Left hindlimb (tissue), 1 donor: ENCODE data around the gene TMPRSS6.

Experiments
- DNase-seq: peaks from one replicate; pipeline ENCODE4 v3.0.0-alpha.2; 2018

Gene TMPRSS6

DNA sequence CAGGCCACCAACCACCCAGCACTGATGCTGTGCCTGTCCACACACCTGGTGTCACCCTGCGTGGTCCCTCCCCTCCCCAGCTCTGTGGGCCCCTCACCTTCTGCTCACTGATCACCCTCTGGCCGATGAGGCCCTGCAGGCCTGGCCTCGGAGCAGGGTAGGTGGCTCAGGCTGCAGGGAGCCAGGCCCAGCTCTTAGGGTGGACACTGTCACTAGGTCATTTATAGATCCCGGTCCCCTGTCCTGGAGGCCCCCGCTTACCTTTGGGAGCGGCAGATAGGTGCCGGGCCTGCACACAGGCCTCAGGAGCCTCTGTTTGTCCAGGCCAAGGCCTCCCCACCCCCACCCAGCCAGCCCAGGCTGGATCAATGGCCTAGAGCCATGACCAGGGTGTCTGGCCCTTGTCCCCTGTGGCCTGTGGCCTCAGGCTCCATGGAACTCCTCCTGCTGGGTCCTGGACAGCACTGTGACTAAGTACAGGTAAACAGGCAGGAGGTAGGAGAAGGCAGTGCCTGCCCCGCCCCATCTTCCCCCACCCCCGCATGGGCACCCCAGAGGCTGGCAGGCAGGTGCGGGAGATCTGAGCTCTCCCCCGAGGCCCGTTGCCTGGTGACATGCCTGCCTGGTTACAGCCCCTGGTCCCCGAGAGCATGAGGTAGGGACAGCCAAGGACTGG is at the start of gene TMPRSS6:
Gene TMPRSS6 (minus strand): TSS at position 472 of the 676 bp plus-strand sequence. CDS start 6,296 bp downstream, outside the sequence.
- DNase-seq, result no peak

DNA sequence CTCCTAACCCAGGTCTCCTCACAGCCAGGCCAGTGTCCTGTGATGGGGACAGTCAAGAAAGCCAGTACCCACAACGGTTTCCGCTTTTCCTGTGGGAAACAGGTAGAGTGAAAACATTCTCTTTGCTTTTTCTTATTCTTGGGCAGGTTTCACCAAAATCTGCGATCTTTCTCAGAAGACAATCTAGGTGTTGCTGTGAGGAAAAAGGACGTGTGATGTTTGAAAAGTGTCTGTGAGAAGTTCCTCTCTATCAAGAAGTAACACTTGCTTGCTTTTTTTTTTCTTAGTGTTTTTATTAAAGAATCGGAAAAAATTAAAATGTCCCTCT is 49.4 kb upstream of the TMPRSS6 start:
- DNase-seq, result no peak

DNA sequence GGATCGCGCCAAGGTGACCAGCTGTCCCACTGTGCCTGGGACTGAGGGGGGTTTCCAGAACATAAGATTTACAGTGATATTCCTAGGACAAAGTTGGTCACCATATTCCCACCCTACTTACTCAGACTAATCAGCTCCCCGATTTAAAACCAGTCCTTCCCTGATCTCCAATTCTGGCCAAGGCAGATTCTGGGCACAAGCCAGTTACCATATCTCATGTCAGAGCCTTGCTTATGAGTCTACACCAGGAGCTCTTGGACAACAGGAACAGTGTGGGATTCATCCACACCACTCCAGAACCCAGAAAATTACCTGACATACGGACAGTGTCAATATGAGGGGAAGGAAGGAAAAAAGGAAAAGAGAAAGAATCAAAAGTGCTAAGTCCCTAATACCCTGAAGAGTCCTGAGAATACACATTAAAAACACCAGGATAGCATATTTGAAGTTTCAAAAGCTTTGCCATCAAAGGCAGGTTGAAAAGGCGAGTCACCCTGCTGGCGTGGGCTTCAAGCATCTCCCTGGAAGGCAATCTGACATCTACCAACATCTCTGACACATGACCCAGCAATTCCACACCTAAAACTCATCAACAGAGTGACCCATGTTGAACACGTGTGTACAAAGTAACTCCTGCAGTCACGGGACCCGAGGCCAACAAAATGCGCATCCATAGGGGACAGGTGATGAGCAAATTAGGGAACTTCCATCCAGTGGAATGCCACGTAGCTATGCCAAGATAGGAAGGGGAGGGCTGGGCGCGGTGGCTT is 48.2 kb upstream of the TMPRSS6 start:
- DNase-seq, result no peak

DNA sequence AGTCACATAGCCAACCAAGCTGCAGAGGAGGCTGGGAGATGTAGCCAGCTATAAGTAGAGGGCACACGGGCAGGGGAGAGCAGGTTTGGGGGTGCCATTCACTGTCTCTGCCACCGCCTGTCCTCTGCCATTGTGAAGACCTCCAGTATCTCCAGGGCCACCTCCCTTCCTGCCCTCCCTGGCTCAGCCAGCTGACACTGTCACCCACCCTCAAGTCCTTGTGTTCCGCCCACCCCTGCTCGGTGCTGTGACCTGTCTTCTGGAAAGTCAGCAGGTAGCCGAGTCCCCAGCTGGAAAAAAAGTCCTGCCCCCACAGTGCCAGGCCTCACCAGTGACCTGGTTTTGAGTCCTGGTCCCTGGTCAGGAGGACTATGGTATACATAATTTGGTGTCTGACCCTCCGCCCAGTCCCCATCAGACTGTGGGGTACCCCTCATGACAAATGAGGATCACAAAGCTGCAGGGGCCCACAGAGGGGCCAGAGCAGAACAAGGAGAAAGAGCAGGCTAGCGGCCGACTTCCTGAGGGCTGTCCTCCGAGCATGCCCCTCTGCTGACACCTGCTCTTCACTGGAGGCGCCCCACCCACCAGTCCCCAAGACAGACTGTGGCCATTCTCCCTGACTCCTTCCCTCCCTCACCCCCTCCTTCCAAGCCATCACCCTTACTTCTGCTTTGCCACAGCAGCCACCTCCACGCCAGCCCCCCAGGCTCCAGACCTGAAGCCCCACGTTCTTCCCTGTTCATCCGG is 47.3 kb upstream of the TMPRSS6 start:
- DNase-seq, result no peak

DNA sequence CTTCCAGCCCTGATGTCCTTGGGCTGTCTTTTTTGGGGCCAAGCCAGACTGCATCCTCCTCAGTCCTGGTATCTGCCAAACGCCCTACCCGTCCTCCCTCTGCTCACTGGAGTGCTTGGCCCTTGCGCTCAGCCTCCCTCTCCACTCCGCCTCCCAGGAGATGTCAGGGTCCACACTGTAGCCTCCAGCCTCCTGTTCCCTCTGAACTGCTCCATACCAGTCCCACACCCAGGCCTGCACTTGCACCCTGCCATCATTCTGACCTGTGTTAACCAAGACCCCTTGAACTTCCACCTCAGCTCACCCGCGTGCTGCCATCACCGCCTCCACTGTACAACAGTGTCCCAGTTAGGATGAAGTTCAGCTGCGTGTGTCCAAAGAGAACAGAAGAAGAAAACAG is 46.5 kb upstream of the TMPRSS6 start:
- no peak for DNase-seq

DNA sequence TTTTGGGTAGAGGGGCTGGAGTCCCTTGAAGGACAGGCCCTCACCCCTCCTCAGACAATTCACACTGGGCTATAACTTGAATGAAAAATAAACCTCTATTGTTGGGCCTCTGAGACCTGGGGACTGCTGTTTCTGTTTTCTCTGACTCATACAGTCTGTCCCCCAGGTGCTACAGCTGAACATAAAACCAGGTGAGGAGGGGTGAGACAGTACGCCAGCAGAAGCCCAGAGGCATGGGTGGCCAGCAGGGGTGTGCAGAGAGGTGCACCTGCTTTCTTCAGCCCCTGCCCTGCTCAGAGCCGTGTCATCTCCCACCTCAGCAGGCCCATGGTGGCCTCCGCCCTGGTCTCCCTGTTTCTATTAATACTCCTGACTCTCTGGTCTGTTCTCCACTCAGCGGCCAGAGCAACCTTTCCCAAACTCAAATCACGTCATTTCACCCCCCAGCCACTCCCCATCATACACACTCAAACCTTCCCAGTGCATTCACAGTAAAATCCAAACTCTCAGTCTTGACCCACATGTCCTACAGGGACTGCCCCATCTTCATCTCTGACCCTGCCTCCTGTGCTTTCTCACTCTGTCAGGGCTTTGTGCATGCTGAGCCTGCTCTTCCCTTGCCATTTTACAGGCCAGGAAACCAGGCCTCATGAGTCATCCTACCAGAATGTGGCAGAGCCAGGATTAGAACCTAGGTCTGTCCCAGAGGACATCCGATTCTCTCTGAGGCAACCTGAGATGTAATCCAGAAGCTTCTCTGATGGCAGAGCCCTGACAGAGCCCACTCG is 45.6 kb upstream of the TMPRSS6 start:
- no peak for DNase-seq

DNA sequence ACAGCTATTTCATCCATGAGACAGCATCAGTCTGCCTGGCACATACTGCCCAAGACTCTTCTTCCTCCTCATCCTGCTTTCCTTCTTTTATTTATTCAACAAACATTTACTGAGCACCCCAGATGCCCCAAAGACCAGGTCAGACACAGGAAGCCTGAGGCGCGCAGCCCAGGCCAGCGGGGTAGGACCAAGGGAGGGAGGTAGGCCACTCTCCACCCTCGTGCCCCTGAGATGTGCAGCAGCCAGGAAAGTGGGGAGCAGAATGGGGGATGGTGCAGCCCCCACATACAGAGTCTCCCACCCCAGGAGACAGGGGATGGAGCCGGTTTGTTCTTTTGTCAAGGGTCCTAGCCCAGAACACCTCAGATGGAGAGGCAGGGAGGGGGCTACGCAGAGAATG is 44.4 kb upstream of the TMPRSS6 start:
- no peak for DNase-seq

DNA sequence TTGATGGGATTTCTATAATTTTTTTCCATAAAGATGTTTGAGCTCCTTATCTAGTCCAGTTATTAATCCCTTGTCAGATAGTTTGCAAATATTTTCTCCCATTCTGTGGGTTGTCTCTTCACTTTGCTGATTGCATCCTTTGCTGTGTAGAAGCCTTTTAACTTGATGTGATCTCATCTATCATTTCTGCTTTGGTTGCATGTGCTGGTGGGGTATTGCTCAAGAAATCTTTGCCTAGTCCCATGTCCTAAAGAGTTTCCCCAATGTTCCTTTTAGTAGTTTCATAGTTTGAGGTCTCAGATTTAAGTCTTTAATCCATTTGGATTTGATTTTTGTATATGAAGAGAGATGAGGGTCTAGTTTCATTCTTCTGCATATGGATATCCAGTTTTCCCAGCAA is 41.9 kb upstream of the TMPRSS6 start:
- DNase-seq, result no peak

DNA sequence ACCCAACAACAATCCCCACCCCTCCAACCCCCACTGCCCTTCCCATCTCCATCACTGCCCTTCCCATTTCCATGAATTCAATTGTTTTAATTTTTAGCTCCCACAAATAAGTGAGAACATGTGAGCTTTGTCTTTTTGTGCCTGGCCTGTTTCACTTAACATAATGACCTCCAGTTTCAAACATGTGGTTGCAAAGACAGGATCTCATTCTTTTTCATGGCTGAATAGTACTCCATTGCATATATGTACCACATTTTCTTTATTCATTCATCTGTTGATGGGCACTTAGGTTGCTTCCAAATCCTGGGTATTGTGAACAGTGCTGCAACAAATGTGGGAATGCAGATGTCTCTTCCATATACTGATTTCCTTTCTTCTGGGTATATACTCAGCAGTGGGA is 41.2 kb upstream of the TMPRSS6 start:
- DNase-seq, result no peak

DNA sequence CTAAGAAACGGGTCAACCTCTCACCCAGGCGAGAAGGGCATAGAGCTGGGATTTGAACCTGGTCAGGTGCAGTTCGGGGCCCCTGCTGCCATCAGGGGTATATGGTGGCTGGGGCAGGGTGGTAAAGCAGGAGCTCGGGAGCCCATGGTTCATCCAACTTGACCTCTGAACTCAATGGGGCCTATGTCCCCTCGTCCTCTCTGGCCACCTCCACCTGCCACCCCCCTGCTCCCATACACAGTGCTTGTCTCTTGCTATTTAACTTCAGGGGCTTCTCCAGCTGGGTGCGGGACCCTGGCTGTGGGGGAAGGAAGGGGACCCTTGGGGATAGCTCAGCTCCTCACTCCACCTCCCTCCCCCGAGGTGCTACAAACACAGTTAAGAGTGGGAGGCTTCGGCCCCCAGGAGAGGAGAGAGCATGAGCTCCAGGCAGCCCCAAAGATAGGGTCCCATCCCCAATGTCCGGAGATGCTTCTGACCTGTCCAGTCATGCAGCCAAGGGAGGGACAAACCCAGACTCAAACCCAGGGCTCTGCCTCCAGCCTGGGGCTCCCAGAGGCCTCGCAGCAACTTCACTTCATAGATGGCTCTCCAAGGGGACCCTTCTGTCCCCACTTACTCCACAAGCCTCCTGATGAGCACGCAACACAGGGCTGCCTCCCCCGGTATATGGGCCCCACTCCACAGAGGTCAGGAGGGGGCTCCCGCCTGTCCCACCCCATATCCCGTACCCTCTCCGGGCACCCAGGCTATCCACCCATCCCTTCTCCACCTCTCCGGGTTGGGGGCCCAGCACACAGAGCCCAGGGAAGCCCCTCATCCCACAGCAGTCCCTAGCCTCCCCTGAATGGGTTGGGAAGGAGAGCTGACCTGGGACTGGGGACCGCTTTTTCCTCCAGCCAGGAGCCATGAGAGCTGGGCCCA is 39.5 kb upstream of the TMPRSS6 start:
- no peak for DNase-seq

DNA sequence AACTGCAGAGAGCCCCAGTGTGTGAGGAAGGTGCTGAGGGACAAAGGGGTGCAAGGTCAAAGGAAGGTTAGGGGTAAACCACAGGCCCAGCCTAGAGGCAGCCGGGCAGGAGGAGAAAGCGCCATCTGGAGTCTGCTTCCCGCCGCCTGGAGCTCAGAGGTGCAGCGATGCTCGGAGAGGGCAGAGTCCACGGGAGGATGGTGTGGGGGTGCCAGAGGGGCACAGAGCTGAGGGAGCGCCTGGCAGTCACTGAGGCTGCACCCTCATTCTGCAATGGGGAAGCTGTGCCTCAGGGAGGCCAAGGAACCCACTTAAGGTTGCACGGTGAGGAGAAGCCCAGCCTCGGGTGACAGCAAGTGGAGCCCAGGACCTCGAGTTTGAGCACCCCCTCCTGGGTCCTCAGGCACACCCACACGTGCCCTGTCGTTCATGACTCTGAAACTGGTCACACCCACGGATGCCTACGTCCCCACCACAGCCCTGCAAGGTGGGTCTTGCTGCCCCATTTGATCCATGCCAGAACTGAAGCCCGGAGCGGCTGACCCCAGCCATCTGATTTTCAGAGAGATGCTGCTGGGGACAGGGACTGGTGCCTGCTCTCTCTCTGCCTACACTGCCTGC is 38.6 kb upstream of the TMPRSS6 start:
- DNase-seq, result no peak

DNA sequence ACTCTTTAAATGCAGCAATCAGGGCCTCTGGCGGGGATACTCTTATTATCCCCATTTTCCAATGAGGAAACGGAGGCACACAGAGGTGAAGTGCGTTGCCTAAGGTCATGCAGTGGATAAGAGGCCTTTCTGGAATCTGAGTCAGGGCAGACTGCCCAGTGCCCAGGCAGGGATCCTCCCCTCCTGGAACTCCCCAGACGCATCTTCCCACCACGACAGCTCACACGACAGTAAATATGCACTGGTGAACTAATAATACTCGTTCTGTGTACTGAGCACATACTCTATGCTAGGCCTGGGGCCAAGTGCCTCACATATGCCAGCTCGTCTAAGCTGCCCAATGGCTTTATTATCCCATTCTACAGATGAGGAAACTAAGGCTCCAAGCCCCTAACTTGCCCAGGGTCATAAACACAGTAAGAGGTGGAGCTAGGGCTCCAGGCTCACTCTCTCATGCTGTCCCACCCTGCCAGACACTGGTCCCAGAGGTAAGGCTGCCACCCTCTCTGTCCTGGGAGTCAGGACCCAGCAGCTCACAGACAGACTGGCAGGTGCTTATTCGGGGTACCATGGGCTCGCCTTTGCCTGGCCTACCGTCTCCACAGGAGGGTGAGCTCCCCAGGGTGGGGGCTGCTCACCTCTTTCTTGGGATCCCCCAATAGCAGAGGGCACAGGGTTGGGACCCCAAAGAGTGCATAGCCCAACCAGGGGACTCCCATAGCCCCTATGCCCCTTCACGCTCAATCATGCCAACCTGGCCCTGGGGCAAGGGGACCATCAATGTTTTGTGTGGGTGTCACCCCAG is 37.9 kb upstream of the TMPRSS6 start:
- DNase-seq, result no peak

DNA sequence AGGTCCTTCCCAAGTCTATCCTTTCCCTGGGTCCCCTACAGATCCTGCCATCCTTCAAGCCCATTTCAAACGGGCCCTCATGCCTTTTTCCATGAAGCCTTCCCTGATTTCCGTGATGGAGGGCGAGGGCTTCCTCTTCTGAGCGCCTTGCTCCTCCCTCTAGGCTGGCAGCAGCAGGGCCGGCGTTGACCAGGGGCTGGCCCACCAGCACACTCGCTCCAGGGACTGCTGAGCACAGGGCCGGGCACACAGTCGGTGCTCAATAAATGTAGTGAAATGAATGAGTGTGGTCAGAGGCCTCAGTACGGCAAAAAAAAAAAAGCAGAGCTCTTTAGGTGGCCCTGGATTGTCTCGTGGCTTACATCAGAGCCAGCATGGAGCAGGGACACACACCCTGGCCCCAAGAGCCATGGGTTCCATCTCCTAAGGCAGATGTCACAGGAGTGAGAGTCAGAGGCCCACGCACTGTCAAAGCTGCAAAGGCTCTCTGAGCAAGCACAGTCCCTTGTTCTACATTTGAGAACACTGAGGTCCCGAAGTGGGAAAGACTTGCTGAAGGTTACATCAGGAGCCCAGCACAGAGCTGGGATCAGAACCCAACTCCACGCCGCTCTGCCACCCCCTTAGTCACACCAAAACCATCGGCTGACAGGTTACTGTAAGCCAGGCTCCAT is 37.1 kb upstream of the TMPRSS6 start:
- no peak for DNase-seq

DNA sequence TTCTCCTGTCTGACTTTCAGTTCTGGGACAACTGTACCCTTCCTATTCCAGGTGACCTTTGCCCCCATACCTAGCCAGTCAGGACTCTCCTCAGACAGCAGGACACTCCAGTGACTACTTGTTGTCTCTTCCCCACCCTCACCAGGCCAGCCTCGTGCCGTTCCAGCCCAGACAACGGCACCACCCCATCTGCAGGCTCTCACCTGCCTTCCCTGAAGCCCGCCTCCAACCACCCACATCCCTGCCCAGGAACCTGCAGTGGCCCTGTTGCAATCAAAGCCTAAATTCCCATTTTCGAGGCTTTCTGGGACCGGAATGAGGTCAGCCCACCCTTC is 36.5 kb upstream of the TMPRSS6 start:
- DNase-seq, result no peak

DNA sequence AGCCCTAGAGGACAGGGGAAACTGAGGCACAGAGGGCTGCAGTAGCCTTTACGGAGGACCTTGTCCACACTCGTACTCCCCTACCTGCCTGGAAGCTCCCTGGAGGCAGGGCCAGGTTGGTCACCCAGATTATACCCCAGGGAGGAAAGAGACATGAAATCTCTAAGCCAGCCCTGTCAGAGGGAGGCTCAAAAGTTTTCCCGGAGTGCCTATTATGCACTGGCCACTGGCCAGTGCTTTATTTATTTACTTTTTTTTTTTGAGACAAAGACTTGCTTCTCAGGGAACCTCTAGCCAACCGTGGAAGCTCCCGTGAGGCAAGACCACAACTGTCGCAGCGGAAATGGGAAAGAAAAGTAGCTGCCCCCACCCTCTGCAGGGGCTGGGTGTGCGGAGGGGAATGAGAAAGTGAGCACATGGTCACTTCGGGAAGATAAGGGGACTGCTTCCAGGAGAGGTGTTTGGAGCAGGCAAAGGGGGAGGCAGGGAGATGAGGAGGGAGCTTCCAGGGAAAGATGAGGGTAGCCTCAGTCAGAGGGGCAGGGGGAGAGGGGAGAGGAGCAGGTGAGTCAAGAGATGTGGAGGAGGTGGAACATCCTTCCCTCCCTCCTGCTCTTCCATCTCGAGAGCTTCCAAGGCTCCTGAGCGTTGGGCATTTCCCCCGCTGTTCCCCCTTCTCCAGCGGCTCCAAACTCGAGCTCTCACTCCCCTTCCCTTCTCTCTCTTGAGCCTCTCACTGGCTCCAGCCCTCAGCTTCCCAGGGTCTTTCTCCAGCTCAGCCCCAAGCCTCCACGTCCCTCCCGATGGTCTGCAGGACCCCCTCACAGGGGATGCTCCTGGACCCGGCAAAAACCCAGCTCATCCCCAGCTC is 35.9 kb upstream of the TMPRSS6 start:
- DNase-seq, result no peak

DNA sequence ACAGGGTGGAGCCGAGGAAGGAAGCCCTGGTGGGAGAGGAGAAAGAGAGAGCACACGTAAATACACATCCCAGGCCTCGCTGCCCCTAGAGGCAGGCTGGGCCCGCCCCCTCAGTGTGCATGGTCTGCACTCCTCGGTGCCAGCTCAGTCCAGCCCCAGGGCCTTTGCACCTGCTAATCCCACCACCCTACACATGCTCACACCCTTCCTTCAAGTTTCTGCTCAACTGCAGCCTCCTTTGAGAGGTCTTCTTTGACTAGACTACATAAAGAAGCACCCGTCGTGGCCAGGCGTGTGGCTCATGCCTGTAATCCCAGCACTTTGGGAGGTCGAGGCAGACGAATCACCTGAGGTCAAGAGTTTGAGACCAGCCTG is 34.7 kb upstream of the TMPRSS6 start:
- DNase-seq, result no peak

DNA sequence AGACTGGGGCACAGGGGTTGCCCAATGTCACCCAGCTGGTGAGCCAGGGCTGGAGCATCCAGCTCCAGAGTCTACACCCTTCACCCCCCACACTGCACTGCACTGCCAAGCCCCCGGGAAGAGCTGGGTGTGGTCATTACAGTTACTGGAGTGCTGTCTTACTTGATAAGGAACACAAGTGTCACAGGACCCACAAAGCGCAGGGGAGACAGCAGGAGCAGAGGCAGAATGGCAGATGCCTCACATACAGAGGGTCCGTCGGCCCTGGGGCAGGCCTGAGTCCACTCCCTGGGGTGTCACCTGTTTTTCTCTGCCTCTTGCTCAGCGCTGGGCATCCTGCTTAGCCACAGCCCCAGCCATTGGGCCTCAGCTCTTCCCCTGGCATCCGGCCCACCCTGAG is 32.5 kb upstream of the TMPRSS6 start:
- no peak for DNase-seq

DNA sequence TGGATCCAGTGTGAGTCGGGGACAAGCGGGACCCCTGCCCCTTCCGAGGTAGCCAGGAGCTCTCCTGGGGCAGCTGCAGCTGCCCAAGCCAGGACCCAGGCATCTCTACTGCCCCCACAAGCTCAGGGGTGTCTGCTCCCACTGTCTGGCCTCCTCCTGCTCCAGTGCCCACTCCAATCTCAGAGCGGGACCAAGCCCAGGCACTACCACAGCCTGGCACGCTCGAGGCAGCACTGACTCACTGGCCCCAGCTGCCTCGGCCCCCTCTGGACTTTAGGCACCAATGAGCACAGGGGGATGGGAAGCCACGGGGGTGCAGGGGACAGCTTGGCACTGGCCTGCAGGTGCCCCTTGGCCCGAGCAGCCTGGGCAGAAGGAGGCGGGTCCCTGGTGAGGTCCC is 32.0 kb upstream of the TMPRSS6 start:
- DNase-seq, result no peak

DNA sequence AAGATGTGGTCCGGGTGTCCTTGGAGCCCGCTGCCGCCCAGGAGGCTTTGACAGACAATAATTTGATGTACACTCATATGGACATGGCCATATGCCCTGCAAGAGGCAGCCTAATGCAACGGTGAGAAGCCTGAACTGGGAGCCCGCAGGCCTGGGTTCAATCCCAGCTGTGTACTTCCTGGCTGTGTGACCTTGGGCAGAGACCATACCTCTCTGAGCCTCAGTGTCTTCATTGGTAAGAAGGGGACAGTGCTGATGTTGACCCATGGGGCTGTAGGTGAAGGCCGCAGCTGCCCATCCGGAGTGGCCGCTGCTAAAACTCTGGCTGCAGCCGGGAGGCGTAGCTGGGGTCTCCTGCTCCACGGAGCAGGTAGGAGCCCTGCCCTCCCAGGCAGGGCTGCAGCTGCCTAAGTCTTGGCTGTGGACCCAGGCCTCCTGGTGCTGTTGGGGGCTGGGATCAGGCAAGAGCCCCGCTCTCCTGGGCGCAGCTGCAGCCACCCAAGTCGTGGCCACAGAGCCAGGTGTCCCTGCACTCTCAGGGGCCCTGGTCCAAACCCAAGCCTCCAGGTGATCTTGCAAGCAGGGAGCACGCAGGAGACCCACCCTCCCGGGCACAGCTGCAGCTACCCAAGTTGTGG is 31.3 kb upstream of the TMPRSS6 start:
- no peak for DNase-seq
